HG03175 (cell line): Measurements from ENCODE around the gene MRPS34.
"Not testable (repeated sequence)": the region's sequence is repeated elsewhere in the genome, so short reads cannot be mapped to it uniquely, and the experiment has no call there.

Experiments used
- ATAC-seq: cut with Tn5 transposase; IDR thresholded peaks from one replicate; pipeline ENCODE4 v1.9.1; 2021; ENCODE audit warnings: mild to moderate bottlenecking, moderate library complexity; ENCODE audit not compliant: unreplicated experiment

Gene MRPS34

GRCh38 chr16:1757714-1758461, 15.0 kb downstream of the MRPS34 start:
- no peak for ATAC-seq

- no peak for ATAC-seq
Observed at GRCh38 chr16:1754204-1754603, 18.7 kb downstream of the MRPS34 start.

- ATAC-seq: no peak
Observed at GRCh38 chr16:1752853-1753252, 20.1 kb downstream of the MRPS34 start.

GRCh38 chr16:1751946-1752345, 21.0 kb downstream of the MRPS34 start:
- no peak for ATAC-seq

- no peak for ATAC-seq
Observed at GRCh38 chr16:1749152-1750117, 23.5 kb downstream of the MRPS34 start.

GRCh38 chr16:1747934-1748333, 25.0 kb downstream of the MRPS34 start:
- ATAC-seq: no peak

- no peak for ATAC-seq
Observed at GRCh38 chr16:1746693-1747195, 26.2 kb downstream of the MRPS34 start.

GRCh38 chr16:1745900-1746692, 26.8 kb downstream of the MRPS34 start:
- no peak for ATAC-seq

- no peak for ATAC-seq
Observed at GRCh38 chr16:1745181-1745899, 27.6 kb downstream of the MRPS34 start.

- no peak for ATAC-seq
Observed at GRCh38 chr16:1744338-1744840, 28.5 kb downstream of the MRPS34 start.

GRCh38 chr16:1743376-1744337, 29.3 kb downstream of the MRPS34 start:
- no peak for ATAC-seq

- ATAC-seq: no peak
Observed at GRCh38 chr16:1741553-1742165, 31.3 kb downstream of the MRPS34 start.

- no peak for ATAC-seq
Observed at GRCh38 chr16:1740781-1741490, 32.0 kb downstream of the MRPS34 start.

GRCh38 chr16:1740234-1740633, 32.7 kb downstream of the MRPS34 start:
- ATAC-seq: no peak

GRCh38 chr16:1734816-1735215, 38.1 kb downstream of the MRPS34 start:
- no peak for ATAC-seq

GRCh38 chr16:1734123-1734522, 38.8 kb downstream of the MRPS34 start:
- no peak for ATAC-seq

GRCh38 chr16:1732551-1732987, 40.4 kb downstream of the MRPS34 start:
- ATAC-seq: not testable (repeated sequence)

GRCh38 chr16:1732071-1732470, 40.9 kb downstream of the MRPS34 start:
- no peak for ATAC-seq
